ENCODE results near the gene CSF2RB.

CSF2RB gene

GRCh38 chr22:36934418-36935312 lies 21.2 kb downstream of the CSF2RB start:
- no peak for TF ChIP-seq CTCF (conservative IDR thresholded peaks at IDR 0.05)
- no peak overlapping the region for H3K27ac ChIP-seq

GRCh38 chr22:36935313-36935610 lies 21.8 kb downstream of the CSF2RB start:
- TF ChIP-seq CTCF (conservative IDR thresholded peaks at IDR 0.05), result no peak
- H3K27ac ChIP-seq, result no peak overlapping the region

GRCh38 chr22:36935694-36936093 lies 22.3 kb downstream of the CSF2RB start:
- no peak for TF ChIP-seq CTCF (conservative IDR thresholded peaks at IDR 0.05)
- H3K27ac ChIP-seq, result no peak overlapping the region

- H3K27ac ChIP-seq, result no peak overlapping the region
- TF ChIP-seq CTCF (conservative IDR thresholded peaks at IDR 0.05), result no peak
These were observed 23.1 kb downstream of the CSF2RB start for GRCh38 chr22:36936362-36937116.

- TF ChIP-seq CTCF (conservative IDR thresholded peaks at IDR 0.05), result no peak
- no peak overlapping the region for H3K27ac ChIP-seq
These were observed 24.0 kb downstream of the CSF2RB start for GRCh38 chr22:36937319-36938027.

GRCh38 chr22:36938028-36938425 lies 24.6 kb downstream of the CSF2RB start:
- H3K27ac ChIP-seq, result no peak overlapping the region
- no peak for TF ChIP-seq CTCF (conservative IDR thresholded peaks at IDR 0.05)

- no peak overlapping the region for H3K27ac ChIP-seq
- TF ChIP-seq CTCF (conservative IDR thresholded peaks at IDR 0.05), result no peak
These were observed 25.5 kb downstream of the CSF2RB start for GRCh38 chr22:36938886-36939285.

All from VCaP (cell line).